HepG2 (cell line): ENCODE data around the gene ZNF324B. TPM values are rescaled to one million over a fixed set of nuclear protein-coding genes. Genes with fewer than 3 reads are reported as not detected.

Source experiments
- CCAR2 ChIP-seq: fragments of 200-400 bp; formaldehyde crosslinking; optimal IDR thresholded peaks from 2 replicates; pipeline ENCODE3; 2018; ENCODE audit warnings: low read depth, mild to moderate bottlenecking, low read length, moderate library complexity
- CREB1 ChIP-seq, 2 experiments: fragments of 450-650 bp in 1 of 2; IDR thresholded peaks; 2 replicates each; pipeline ENCODE4 v1.6.1; 2016 to 2017; ENCODE audit warnings: control low read depth in 1 of 2, mild to moderate bottlenecking in 1 of 2, missing compliant biosample characterization in 1 of 2, missing genetic modification characterization in 1 of 2
- HNF1B ChIP-seq: sonication (generic); formaldehyde crosslinking; IDR thresholded peaks from 2 replicates; pipeline ENCODE4 v1.5.1; 2020; ENCODE audit warnings: mild to moderate bottlenecking, moderate library complexity, missing genetic modification reagents
- HOXA5 ChIP-seq: sonication (generic); formaldehyde crosslinking; IDR thresholded peaks from 2 replicates; pipeline ENCODE4 v1.4.0; 2020; ENCODE audit warnings: missing genetic modification reagents
- IRX3 ChIP-seq: sonication (generic); formaldehyde crosslinking; IDR thresholded peaks from 2 replicates; pipeline ENCODE4 v1.8.1; 2023; ENCODE audit warnings: mild to moderate bottlenecking, low read depth, missing genetic modification reagents, borderline replicate concordance
- NFRKB ChIP-seq: fragments of 450-650 bp; IDR thresholded peaks from 2 replicates; pipeline ENCODE4 v1.6.1; 2017
- POGK ChIP-seq: sonication (generic); formaldehyde crosslinking; conservative IDR thresholded peaks from 2 replicates; pipeline ENCODE4 v1.8.0; 2022; ENCODE audit warnings: mild to moderate bottlenecking, moderate library complexity, missing genetic modification reagents
- RBAK ChIP-seq: sonication (generic); formaldehyde crosslinking; IDR thresholded peaks from 2 replicates; pipeline ENCODE4 v1.5.1; 2020; ENCODE audit warnings: mild to moderate bottlenecking, missing genetic modification reagents
- SIN3A ChIP-seq: IDR thresholded peaks from 2 replicates; pipeline ENCODE4 v1.6.1; 2011; ENCODE audit warnings: low read depth, mild to moderate bottlenecking, control low read depth, low read length, borderline replicate concordance
- SNAPC2 ChIP-seq: sonication (generic); formaldehyde crosslinking; IDR thresholded peaks from 2 replicates; pipeline ENCODE4 v1.8.1; 2022; ENCODE audit warnings: mild to moderate bottlenecking, missing genetic modification reagents
- TBL1XR1 ChIP-seq: fragments of 150-350 bp; IDR thresholded peaks from 2 replicates; pipeline ENCODE4 v1.6.1; 2014; ENCODE audit warnings: borderline replicate concordance, low read length; ENCODE audit not compliant: partially characterized antibody
- ZBTB10 ChIP-seq: sonication (generic); formaldehyde crosslinking; IDR thresholded peaks from 2 replicates; pipeline ENCODE4 v1.4.0; 2020; ENCODE audit warnings: missing genetic modification reagents, borderline replicate concordance
- ZNF20 ChIP-seq: sonication (generic); formaldehyde crosslinking; IDR thresholded peaks from 2 replicates; pipeline ENCODE4 v1.4.0; 2020; ENCODE audit warnings: mild to moderate bottlenecking, moderate library complexity, missing genetic modification reagents
- ZNF264 ChIP-seq: sonication (generic); formaldehyde crosslinking; IDR thresholded peaks from 2 replicates; pipeline ENCODE4 v1.4.0; 2020; ENCODE audit warnings: missing genetic modification reagents
- ZNF275 ChIP-seq: sonication (generic); formaldehyde crosslinking; IDR thresholded peaks from 2 replicates; pipeline ENCODE4 v1.8.0; 2022; ENCODE audit warnings: missing genetic modification reagents, mild to moderate bottlenecking, inconsistent platforms, borderline replicate concordance
- ZNF292 ChIP-seq: sonication (generic); formaldehyde crosslinking; IDR thresholded peaks from 2 replicates; pipeline ENCODE4 v1.8.1; 2022; ENCODE audit warnings: mild to moderate bottlenecking, low read depth, missing genetic modification reagents, borderline replicate concordance
- ZNF317 ChIP-seq: sonication (generic); formaldehyde crosslinking; IDR thresholded peaks from 2 replicates; pipeline ENCODE4 v1.5.0; 2020; ENCODE audit warnings: mild to moderate bottlenecking, missing genetic modification reagents
- ZNF83 ChIP-seq: sonication (generic); formaldehyde crosslinking; IDR thresholded peaks from 2 replicates; pipeline ENCODE4 v1.4.0; 2020; ENCODE audit warnings: missing genetic modification reagents, mild to moderate bottlenecking, borderline replicate concordance
- ZSCAN22 ChIP-seq: sonication (generic); formaldehyde crosslinking; IDR thresholded peaks from 2 replicates; pipeline ENCODE4 v1.4.0; 2020; ENCODE audit warnings: mild to moderate bottlenecking, missing genetic modification reagents
- polyA plus RNA-seq, 8 experiments: library from polyadenylated mRNA; depleted of rRNA in 3 of 8; stranded (reverse) in 7 of 8; unstranded in 1 of 8; fragments of >200 nt; fragmentation: Illumina TruSeq in 4 of 8; extraction: Trizol in 4 of 8; gene quantifications; 2 replicates each; pipeline versions ENCODE4 v1.2.1 to v1.2.3, GENCODE V29; 2011 to 2016; ENCODE audit warnings: low read depth in 4 of 8, missing spikeins in 1 of 8, mixed read lengths in 1 of 8; ENCODE audit not compliant: insufficient read depth in 1 of 8
- total RNA-seq, 5 experiments: library from RNA; depleted of rRNA; stranded (reverse); fragments of >200 nt; fragmentation: Illumina TruSeq; extraction: Trizol; gene quantifications; 2 replicates each; pipeline ENCODE4 v1.2.3, GENCODE V29; 2016; ENCODE audit warnings: low read depth in 1 of 5

The ZNF324B gene
- total and polyA plus RNA-seq, 2 of the 13 experiments (the other 11 are each of a cell fraction or from before 2014, with no cell fraction given) = 0.53 to 3.0 TPM

GRCh38 chr19:58466760-58467589, 15.6 kb downstream of the ZNF324B start, which contains the start of gene ZNF324 (continued):
- no peak for TF ChIP-seq ZBTB10 (CRISPR knock-in tag)
- no peak for TF ChIP-seq ZNF83 (CRISPR knock-in tag)
- no peak for TF ChIP-seq ZNF292 (CRISPR knock-in tag)
- TF ChIP-seq RBAK (CRISPR knock-in tag) = no peak
- TF ChIP-seq TBL1XR1 = no peak
- TF ChIP-seq SIN3A = peak; percentile 82; the same call in 1 of the 2 replicates
- TF ChIP-seq NFRKB = no peak
- TF ChIP-seq ZNF20 (CRISPR knock-in tag) = no peak
- peak; percentile 81 for TF ChIP-seq CREB1 (IDR thresholded peaks at IDR 0.05)
- TF ChIP-seq CREB1 (CRISPR knock-in tag; IDR thresholded peaks at IDR 0.05) = peak; percentile 83
- TF ChIP-seq ZNF317 = no peak
- TF ChIP-seq HOXA5 (CRISPR knock-in tag) = peak; percentile 85
- no peak for TF ChIP-seq IRX3 (CRISPR knock-in tag)
- no peak for TF ChIP-seq ZSCAN22 (CRISPR knock-in tag)
- no peak for TF ChIP-seq CCAR2
- TF ChIP-seq SNAPC2 (CRISPR knock-in tag) = no peak
- 0 out of 2 replicates have a peak, but pooled peaks have one; percentile 59 for TF ChIP-seq POGK (CRISPR knock-in tag)
- no peak for TF ChIP-seq ZNF275 (CRISPR knock-in tag)
- TF ChIP-seq HNF1B (CRISPR knock-in tag) = peak; percentile 66; the same call in 1 of the 2 replicates
- no peak for TF ChIP-seq ZNF264 (CRISPR knock-in tag)
